Bladder microvascular endothelial cell (primary cell): ENCODE measurements around the gene USH2A. TPM values are rescaled to one million over a fixed set of nuclear protein-coding genes. Genes with fewer than 3 reads are reported as not detected.

ENCODE experiments used
- total RNA-seq: library from RNA; depleted of rRNA; stranded (reverse); fragments of >200 nt; gene quantifications from 2 replicates; pipeline ENCODE4 v1.2.3, GENCODE V29; 2014

USH2A gene, protein sequence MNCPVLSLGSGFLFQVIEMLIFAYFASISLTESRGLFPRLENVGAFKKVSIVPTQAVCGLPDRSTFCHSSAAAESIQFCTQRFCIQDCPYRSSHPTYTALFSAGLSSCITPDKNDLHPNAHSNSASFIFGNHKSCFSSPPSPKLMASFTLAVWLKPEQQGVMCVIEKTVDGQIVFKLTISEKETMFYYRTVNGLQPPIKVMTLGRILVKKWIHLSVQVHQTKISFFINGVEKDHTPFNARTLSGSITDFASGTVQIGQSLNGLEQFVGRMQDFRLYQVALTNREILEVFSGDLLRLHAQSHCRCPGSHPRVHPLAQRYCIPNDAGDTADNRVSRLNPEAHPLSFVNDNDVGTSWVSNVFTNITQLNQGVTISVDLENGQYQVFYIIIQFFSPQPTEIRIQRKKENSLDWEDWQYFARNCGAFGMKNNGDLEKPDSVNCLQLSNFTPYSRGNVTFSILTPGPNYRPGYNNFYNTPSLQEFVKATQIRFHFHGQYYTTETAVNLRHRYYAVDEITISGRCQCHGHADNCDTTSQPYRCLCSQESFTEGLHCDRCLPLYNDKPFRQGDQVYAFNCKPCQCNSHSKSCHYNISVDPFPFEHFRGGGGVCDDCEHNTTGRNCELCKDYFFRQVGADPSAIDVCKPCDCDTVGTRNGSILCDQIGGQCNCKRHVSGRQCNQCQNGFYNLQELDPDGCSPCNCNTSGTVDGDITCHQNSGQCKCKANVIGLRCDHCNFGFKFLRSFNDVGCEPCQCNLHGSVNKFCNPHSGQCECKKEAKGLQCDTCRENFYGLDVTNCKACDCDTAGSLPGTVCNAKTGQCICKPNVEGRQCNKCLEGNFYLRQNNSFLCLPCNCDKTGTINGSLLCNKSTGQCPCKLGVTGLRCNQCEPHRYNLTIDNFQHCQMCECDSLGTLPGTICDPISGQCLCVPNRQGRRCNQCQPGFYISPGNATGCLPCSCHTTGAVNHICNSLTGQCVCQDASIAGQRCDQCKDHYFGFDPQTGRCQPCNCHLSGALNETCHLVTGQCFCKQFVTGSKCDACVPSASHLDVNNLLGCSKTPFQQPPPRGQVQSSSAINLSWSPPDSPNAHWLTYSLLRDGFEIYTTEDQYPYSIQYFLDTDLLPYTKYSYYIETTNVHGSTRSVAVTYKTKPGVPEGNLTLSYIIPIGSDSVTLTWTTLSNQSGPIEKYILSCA (N-terminal part only)
- total RNA-seq, result not detected in 2 replicates

DNA sequence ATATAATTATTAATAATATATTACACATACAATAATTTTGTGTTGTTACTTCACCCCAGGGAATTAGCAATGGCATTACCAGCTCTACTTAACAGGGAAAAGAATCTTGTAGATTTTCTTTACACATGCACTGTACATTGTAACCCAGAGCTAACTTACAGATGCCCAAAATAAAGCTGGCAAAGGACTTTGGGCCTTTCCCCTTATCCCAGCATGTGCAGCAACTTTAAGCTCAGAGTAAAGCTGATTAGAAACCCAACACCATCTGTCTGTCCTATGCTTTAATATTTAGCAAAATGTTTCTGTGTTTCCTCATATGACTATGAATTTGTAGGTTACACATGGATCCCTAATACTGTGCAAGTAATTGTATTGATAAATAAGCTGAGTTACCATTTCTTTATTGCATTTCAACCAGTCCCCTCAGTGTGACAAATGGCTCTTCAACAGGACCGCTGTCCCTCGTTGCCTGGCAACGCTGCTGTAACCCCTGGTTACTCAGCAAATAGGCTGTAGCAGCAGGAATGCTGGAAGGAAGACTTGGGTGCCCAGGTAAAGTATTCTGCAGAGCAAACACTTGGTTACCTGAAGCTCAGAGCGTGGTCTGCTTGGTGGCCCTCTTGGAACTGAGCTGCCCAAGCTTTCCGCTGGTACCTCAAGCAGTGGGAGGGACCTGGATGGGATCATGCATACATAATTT lies at the start of gene USH2A:
Gene USH2A (minus strand): TSS at position 628 of the 700 bp plus-strand sequence. CDS start 1,112 bp downstream, outside the sequence.

